Stomach (tissue), 4 donors: ENCODE measurements around the gene LSMEM2.

ENCODE experiments used
- POLR2A ChIP-seq, 4 donors: fragments of 450-650 bp; IDR thresholded peaks; one replicate each; pipeline ENCODE4 v1.6.1; 2016; ENCODE audit warnings: antibody characterized with exemption in 4 of 4, control low read depth in 2 of 4, mild to moderate bottlenecking in 1 of 4, moderate library complexity in 1 of 4
- POLR2AphosphoS5 ChIP-seq, 3 donors: sonication (generic); formaldehyde crosslinking; IDR thresholded peaks; one replicate each; pipeline ENCODE4 v1.6.1; 2016; ENCODE audit warnings: antibody characterized with exemption in 3 of 3

GRCh38 chr3:50327943-50328691 is 49.2 kb downstream of the LSMEM2 start, which contains the start of gene TUSC2:
- TF ChIP-seq POLR2AphosphoS5 (IDR thresholded peaks at IDR 0.05) = peak; percentile 89 to 97 (median 90)
- peak in 1 of 4 donors; percentile 28 for TF ChIP-seq POLR2A (IDR thresholded peaks at IDR 0.05)
